ENCODE measurements around the gene LMAN2L.

Gene LMAN2L

DNA sequence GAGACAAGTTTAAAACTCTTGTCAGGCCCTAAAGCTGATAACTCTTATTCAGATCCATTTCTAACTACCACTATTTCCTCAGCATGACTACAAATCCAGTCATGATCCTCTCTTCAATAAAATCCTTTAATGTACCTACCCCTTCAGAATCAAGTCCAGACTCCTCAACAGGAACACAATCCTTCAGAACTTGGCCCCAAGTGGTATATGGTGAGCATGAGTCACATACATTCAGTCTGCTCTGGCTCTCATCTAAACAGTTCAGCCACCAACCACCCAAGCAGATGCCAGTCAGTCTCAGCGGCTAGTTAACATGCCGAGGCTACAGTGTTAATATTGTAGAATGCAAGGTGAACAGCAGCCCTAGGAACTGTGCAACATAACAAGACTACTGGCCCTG, 9.7 kb downstream of the LMAN2L start:
- FAIRE-seq (no peak), DNase-seq (ENCODE audit: insufficient read length) (no peak)
- TF ChIP-seq POLR2A (IDR thresholded peaks at IDR 0.05; ENCODE audit: low read depth, low read length) (no peak), POLR2AphosphoS5 (IDR thresholded peaks at IDR 0.05; ENCODE audit: low read depth, low read length) (no peak), TAF1 (IDR thresholded peaks at IDR 0.05; ENCODE audit: borderline replicate concordance, low read depth, low read length) (no peak)

DNA sequence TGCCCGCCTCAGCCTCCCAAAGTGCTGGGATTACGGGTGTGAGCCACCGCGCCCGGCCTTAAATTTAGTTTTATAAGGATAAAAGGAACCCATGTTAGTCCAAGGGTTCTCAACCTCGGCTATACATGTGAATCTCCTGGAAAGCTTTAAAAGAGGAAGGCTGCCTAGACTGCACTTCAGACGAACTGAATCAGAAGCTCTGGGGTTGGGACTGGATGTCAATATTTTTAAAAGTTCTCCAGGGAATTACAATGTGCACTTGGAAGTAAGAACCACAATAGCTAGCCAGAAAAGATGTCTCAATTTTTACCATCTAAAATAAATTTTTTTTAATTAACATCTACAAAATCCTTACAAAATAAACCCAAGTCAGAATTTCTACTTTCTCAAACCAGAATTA, 10.1 kb downstream of the LMAN2L start:
- FAIRE-seq, result no peak
- DNase-seq (ENCODE audit: insufficient read length), result no peak
- TF ChIP-seq POLR2AphosphoS5 (IDR thresholded peaks at IDR 0.05; ENCODE audit: low read depth, low read length), result no peak
- TF ChIP-seq POLR2A (IDR thresholded peaks at IDR 0.05; ENCODE audit: low read depth, low read length), result no peak
- no peak for TF ChIP-seq TAF1 (IDR thresholded peaks at IDR 0.05; ENCODE audit: borderline replicate concordance, low read depth, low read length)

DNA sequence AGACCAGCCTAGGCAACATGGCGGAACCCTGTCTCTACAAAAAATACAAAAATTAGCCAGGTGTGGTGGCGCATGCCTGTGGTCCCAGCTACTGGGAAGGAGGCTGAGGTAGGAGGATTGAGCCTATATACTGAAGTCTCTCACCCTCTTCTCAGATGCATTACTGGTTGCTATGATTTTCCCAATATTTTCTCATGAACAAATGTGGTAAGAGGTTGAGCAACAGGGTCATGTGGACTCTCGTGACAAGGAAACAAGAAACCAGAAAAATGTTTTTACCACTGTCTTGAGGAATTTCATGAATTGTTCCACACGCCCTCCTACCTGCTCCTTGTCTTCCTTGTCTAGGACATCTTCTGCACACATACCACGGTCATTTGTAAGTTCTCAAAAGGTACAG, 12.4 kb downstream of the LMAN2L start:
- TF ChIP-seq TAF1 (IDR thresholded peaks at IDR 0.05; ENCODE audit: borderline replicate concordance, low read depth, low read length), result no peak
- no peak for TF ChIP-seq POLR2AphosphoS5 (IDR thresholded peaks at IDR 0.05; ENCODE audit: low read depth, low read length)
- TF ChIP-seq POLR2A (IDR thresholded peaks at IDR 0.05; ENCODE audit: low read depth, low read length), result no peak
- FAIRE-seq (no peak), DNase-seq (ENCODE audit: insufficient read length) (no peak)

DNA sequence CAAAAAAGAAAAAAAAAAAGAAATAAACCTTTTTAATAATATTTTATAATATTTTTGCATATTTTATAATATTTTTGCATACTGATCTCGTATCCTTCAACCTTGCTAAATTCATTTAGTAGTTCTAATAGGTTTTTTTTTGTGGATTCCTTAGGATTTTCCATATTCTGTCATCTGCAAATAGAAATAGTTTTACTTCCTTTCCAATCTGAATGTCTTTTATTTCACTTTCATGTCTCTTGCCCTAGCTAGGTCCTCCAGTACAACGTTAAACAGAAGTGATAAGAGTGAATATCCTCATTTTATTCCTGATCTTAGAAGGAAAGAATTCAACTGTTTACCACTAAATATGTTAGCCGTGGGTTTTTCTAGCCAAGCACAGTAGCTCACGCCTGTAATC, 13.7 kb downstream of the LMAN2L start:
- TF ChIP-seq TAF1 (IDR thresholded peaks at IDR 0.05; ENCODE audit: borderline replicate concordance, low read depth, low read length) (no peak), POLR2A (IDR thresholded peaks at IDR 0.05; ENCODE audit: low read depth, low read length) (no peak), POLR2AphosphoS5 (IDR thresholded peaks at IDR 0.05; ENCODE audit: low read depth, low read length) (no peak)
- FAIRE-seq (no peak), DNase-seq (ENCODE audit: insufficient read length) (no peak)

DNA sequence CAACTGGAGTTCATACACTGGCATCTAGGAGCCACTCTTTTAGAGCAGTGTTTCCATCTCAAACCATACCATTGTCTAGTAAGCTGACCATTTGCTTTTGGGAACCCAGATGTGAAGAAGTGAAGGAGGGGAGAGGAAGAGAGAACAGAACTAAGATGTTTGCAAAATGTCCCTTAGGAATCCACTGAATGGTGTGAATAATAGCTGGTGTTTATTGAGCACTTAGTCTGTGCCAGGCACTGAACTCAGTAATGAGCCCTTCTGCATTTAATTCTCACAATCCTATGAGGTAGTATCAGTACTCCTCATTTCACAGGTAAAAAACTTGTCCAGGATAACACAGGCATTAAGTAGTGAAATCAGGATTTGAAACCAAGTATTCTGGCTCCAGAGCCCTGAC, 23.5 kb downstream of the LMAN2L start:
- FAIRE-seq (no peak), DNase-seq (ENCODE audit: insufficient read length) (no peak)
- TF ChIP-seq TAF1 (IDR thresholded peaks at IDR 0.05; ENCODE audit: borderline replicate concordance, low read depth, low read length) (no peak), POLR2AphosphoS5 (IDR thresholded peaks at IDR 0.05; ENCODE audit: low read depth, low read length) (no peak), POLR2A (IDR thresholded peaks at IDR 0.05; ENCODE audit: low read depth, low read length) (no peak)

DNA sequence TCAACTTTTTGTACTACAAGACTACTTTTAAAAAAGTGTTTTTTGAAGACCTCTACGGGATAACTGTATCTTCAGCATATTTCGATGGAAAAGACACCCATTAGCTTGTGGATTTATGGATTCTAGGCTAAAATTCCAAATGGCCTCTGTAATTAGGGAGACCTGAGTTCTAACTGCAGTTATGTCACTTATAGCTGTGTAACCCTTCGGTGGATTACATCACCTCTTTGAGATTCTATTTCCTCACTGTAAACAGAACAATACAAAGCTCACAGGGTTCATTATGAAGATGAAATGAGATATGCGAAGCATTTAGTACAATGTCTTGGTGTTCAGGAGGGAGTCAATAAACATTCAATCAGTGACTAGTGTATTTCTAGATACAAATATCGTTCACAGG, 24.2 kb downstream of the LMAN2L start:
- DNase-seq (ENCODE audit: insufficient read length) (no peak), FAIRE-seq (no peak)
- TF ChIP-seq TAF1 (IDR thresholded peaks at IDR 0.05; ENCODE audit: borderline replicate concordance, low read depth, low read length) (no peak), POLR2AphosphoS5 (IDR thresholded peaks at IDR 0.05; ENCODE audit: low read depth, low read length) (no peak), POLR2A (IDR thresholded peaks at IDR 0.05; ENCODE audit: low read depth, low read length) (no peak)

DNA sequence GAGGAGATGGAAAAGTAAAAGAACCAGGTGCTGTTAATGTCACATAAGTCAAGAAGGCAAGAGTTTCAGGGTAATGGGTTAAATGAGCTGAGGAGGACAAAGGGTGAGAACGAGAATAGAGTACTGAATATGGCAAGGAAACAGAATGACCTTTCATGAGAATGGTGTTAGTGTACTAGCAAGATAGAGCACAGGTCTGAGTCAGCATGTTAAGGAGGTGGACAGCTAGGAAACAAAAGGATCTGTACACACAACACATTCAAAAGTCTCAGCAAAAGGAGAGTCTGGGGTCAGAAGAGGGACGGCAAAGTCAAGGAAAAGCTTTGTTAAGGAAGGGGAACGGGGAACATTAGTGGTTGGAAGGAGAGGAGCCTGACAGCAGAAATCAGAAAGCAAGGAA, 28.9 kb downstream of the LMAN2L start:
- FAIRE-seq (no peak), DNase-seq (ENCODE audit: insufficient read length) (no peak)
- TF ChIP-seq POLR2AphosphoS5 (IDR thresholded peaks at IDR 0.05; ENCODE audit: low read depth, low read length) (no peak), TAF1 (IDR thresholded peaks at IDR 0.05; ENCODE audit: borderline replicate concordance, low read depth, low read length) (no peak), POLR2A (IDR thresholded peaks at IDR 0.05; ENCODE audit: low read depth, low read length) (no peak)

DNA sequence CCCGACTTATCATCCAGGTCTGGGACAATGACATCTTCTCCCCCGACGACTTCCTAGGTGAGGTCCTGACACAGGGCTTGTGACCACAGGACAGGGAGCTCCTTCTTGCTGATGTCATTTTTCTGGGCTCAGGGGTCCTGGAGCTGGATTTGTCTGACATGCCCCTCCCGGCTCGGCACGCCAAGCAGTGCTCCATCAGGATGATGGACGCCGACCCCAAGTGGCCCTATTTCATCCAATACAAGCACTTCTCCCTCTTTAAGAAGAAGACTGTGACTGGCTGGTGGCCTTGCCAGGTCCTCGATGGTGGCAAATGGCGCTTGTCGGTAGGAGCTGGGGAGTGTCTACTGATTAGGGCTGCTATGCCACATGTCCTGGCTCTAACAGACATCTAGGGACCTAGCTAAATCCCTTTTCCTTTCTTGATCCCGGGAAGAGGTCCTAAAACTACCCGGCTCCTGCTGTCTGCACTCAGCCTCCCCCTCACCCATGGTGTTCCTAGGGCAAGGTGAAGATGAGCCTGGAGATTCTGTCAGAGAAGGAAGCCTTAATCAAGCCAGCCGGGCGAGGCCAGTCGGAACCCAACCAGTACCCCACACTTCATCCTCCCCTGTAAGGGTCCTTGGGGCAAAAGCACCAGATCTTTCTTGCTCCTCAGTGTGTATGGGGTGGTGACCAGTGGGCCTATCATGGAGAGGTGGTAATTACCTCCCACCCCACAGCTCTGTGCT, 36.7 kb downstream of the LMAN2L start:
- FAIRE-seq, result no peak
- no peak for TF ChIP-seq POLR2AphosphoS5 (IDR thresholded peaks at IDR 0.05; ENCODE audit: low read depth, low read length)
- TF ChIP-seq TAF1 (IDR thresholded peaks at IDR 0.05; ENCODE audit: borderline replicate concordance, low read depth, low read length), result no peak
- TF ChIP-seq POLR2A (IDR thresholded peaks at IDR 0.05; ENCODE audit: low read depth, low read length), result no peak
- no peak for DNase-seq (ENCODE audit: insufficient read length)

DNA sequence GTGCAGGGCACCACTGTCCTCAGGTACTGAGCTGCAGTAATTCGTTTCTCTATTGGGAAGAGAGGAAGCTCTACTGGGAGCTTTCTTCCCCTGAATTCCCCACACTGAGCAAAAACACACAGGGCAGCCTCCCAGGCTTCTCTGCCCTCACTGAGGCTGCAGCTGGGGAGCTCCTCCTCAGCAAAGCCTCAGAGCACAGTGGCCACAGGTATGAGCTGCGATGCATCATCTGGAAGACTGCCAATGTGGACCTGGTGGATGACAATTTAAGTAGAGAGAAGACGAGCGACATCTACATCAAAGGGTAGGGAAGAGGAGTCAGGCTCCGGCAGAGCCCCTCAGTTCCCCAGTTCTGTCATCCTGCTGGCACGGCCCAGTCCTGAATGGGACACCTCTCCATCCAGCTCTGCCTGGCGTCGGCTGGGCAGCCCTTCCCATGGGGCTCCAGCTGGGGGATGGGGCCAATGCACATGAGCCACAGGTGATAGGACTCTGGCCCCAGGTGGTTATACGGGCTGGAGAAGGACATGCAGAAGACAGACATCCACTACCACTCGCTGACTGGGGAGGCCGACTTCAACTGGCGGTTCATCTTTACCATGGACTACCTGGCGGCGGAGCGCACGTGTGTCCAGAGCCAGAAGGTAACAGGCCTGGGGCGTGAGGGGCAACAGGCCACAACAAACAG, 37.6 kb downstream of the LMAN2L start:
- TF ChIP-seq TAF1 (IDR thresholded peaks at IDR 0.05; ENCODE audit: borderline replicate concordance, low read depth, low read length) (no peak), POLR2AphosphoS5 (IDR thresholded peaks at IDR 0.05; ENCODE audit: low read depth, low read length) (no peak), POLR2A (IDR thresholded peaks at IDR 0.05; ENCODE audit: low read depth, low read length) (no peak)
- FAIRE-seq (no peak), DNase-seq (ENCODE audit: insufficient read length) (no peak)

DNA sequence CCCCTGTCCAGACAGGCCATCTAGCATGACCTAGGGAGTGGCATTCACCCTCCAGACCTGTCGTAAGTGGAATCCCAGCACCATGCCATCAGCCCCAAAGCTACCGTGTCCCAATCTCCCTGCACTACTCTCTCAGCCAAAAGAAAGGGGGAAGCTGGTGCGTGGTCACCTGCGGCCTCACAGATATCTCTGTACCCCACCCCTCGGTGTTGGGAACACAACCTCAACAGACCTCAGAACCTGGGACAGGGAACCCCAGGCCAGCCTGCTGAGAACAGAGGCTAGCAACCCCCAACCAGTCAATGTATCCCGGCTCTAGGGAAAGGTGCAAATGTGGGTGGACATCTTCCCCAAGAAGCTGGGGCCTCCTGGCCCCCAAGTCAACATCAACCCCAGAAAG, 38.2 kb downstream of the LMAN2L start:
- DNase-seq (ENCODE audit: insufficient read length), result no peak
- TF ChIP-seq POLR2AphosphoS5 (IDR thresholded peaks at IDR 0.05; ENCODE audit: low read depth, low read length) (no peak), POLR2A (IDR thresholded peaks at IDR 0.05; ENCODE audit: low read depth, low read length) (no peak), TAF1 (IDR thresholded peaks at IDR 0.05; ENCODE audit: borderline replicate concordance, low read depth, low read length) (no peak)
- FAIRE-seq, result no peak

DNA sequence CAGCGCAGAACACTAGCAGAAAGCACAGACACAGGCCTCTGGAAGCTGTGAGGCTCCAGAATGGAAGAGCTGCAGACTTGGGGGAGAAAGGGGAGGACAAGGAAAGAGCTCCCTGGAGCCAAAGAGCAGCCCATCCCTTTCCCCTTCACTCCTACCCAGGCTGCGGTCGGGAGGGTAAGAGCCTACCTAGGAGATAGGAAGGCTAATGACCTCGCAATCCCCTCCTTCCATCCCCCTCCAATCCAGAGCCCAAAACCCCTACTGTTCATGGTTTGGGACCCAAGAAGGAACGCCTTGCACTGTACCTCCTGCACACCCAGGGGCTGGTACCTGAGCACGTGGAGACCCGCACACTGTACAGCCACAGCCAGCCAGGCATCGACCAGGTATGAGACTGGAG, 39.8 kb downstream of the LMAN2L start:
- DNase-seq (ENCODE audit: insufficient read length) (no peak), FAIRE-seq (no peak)
- TF ChIP-seq POLR2AphosphoS5 (IDR thresholded peaks at IDR 0.05; ENCODE audit: low read depth, low read length), result no peak
- no peak for TF ChIP-seq TAF1 (IDR thresholded peaks at IDR 0.05; ENCODE audit: borderline replicate concordance, low read depth, low read length)
- TF ChIP-seq POLR2A (IDR thresholded peaks at IDR 0.05; ENCODE audit: low read depth, low read length), result no peak

DNA sequence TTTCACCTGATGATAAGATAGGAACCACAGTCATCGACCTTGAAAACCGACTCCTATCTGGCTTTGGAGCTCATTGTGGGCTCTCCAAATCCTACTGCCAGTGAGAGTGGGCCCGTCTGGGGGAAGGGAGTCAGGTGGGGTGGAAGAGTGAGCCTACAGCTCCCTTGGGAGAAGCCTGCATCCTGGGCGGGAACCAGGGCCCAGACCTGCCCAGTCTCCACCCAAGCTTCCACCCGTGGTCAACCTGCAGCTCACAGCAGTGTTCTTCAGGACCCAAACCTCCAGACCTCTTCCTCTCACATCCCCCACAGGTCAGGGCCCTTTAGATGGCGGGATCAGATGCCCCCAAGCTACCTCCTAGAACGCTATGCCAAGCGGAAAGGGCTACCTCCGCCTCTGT, 40.2 kb downstream of the LMAN2L start:
- DNase-seq (ENCODE audit: insufficient read length) (no peak), FAIRE-seq (no peak)
- TF ChIP-seq POLR2AphosphoS5 (IDR thresholded peaks at IDR 0.05; ENCODE audit: low read depth, low read length) (no peak), POLR2A (IDR thresholded peaks at IDR 0.05; ENCODE audit: low read depth, low read length) (no peak), TAF1 (IDR thresholded peaks at IDR 0.05; ENCODE audit: borderline replicate concordance, low read depth, low read length) (no peak)

Data from GM12892 (cell line).